GM18517 (cell line): ENCODE results near the gene MEAK7.

ENCODE experiments used
- ATAC-seq: cut with Tn5 transposase; IDR thresholded peaks from one replicate; pipeline ENCODE4 v1.9.1; 2021; ENCODE audit warnings: mild to moderate bottlenecking, moderate library complexity; ENCODE audit not compliant: unreplicated experiment

MEAK7 gene

GRCh38 chr16:84495506-84495905, 9.0 kb downstream of the MEAK7 start:
- ATAC-seq: no peak

- no peak for ATAC-seq
These were observed 15.3 kb downstream of the MEAK7 start for GRCh38 chr16:84489131-84489530.

GRCh38 chr16:84487358-84487757, 17.1 kb downstream of the MEAK7 start:
- no peak for ATAC-seq

GRCh38 chr16:84486551-84487235, 17.8 kb downstream of the MEAK7 start:
- no peak for ATAC-seq

- ATAC-seq: no peak
These were observed 18.3 kb downstream of the MEAK7 start for GRCh38 chr16:84486126-84486525.

- no peak for ATAC-seq
These were observed 19.0 kb downstream of the MEAK7 start for GRCh38 chr16:84485255-84486010.

- no peak for ATAC-seq
These were observed 19.7 kb downstream of the MEAK7 start for GRCh38 chr16:84484579-84485254.

GRCh38 chr16:84483882-84484565, 20.4 kb downstream of the MEAK7 start:
- ATAC-seq: no peak

- ATAC-seq: no peak
These were observed 21.2 kb downstream of the MEAK7 start for GRCh38 chr16:84482951-84483881.

- no peak for ATAC-seq
These were observed 22.2 kb downstream of the MEAK7 start for GRCh38 chr16:84482001-84482891.

- ATAC-seq: no peak
These were observed 23.3 kb downstream of the MEAK7 start for GRCh38 chr16:84481051-84481735.

- ATAC-seq: no peak
These were observed 24.6 kb downstream of the MEAK7 start for GRCh38 chr16:84479716-84480450.

- no peak for ATAC-seq
These were observed 26.1 kb downstream of the MEAK7 start for GRCh38 chr16:84478172-84478947.

GRCh38 chr16:84477661-84478060, 26.8 kb downstream of the MEAK7 start:
- no peak for ATAC-seq

GRCh38 chr16:84476401-84476800, 28.1 kb downstream of the MEAK7 start:
- ATAC-seq: no peak

GRCh38 chr16:84475643-84476240, 28.7 kb downstream of the MEAK7 start:
- no peak for ATAC-seq

- ATAC-seq: no peak
These were observed 32.5 kb downstream of the MEAK7 start for GRCh38 chr16:84471966-84472365.
